NCI-H345 treated with DMSO at 0.1 percent for 48 hours (cell line): Measurements from ENCODE around the gene KCTD15.
"Not testable (repeated sequence)": the region's sequence is repeated elsewhere in the genome, so short reads cannot be mapped to it uniquely, and the experiment has no call there.

Experiments used
- DNase-seq: peaks from one replicate; lab custom pipeline; 2025; ENCODE audit not compliant: unreplicated experiment; lab: John Stamatoyannopoulos, UW

Gene KCTD15

DNA sequence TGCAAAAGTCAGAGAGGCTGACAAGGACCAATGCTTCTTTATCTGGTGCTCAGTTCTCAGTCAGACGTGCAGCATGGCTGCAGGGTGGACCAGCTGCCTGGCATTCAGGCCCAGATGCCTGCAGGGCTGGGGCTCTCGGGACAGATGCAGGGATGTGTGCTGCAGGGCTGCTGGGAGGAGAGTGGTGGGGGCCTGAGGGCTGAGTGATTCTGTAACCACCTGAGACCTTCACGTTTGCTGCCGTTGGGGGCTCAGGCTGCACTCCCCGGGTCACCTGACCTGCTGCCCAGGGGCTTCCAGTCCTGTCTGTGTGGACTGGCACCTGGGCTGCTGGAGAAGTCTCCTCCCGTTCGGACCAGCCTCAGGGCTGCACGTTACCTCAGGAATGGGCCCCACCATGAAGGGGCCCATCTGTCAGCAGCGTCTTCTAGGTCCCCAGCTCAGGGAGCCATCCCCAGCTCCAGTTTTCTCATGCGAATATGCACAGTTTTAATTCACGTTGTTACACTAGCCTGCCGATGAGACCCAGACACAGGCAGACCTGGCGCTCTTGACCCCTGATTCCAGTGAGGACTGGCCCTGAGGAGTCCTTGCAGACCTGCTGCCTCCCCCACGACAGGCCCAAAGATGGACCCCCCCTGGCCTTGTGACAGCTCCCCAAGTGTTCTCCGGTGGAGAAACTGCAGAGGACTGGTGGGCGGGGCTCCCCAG lies 16.9 kb downstream of the KCTD15 start:
- no peak for DNase-seq

DNA sequence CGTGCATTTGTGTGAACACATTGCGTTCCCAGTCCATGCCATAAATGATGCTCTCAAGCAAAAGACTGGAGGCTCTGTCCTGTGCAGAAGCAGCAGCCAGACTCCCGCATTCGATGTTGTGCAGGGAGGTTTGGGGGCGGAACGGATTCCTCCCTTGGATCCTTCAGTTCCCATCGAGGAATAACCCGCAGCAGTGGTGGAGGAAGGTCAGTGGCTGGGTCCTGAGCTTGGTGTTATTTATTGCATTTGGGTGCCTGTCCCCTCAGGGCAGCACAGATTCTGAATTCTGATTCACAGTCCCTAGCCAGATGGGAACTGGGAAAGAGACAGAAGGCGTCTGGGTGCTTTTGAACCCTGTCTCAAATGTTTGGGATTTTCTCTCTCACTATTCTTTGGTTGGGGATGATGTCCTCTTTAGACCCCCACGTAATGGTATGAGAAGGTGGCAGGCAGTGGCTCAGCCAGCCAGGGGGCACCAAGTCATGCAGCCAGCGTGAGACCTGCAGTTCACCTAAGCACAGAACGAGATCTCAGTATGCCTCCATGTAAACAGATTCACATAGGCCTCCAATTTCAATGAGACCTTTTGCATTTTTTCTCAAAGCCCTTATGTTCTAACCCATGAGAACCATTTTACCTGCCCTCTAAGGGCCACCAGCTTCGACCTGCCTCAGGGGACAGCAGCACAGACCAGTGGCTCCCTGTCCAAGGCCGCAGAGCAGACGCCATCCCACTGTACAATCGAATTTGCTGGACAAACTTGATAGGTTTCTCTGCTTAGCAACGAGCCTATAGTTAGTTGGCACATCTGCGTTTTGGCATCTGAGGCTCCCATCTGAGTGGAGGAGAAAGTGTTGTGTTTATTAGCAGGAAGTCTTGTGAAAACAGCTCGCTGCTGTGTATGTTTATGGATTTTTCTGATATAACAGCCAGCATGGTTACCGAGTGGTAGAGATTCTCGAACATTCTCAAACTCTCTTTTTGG lies 17.8 kb downstream of the KCTD15 start:
- DNase-seq = no peak

DNA sequence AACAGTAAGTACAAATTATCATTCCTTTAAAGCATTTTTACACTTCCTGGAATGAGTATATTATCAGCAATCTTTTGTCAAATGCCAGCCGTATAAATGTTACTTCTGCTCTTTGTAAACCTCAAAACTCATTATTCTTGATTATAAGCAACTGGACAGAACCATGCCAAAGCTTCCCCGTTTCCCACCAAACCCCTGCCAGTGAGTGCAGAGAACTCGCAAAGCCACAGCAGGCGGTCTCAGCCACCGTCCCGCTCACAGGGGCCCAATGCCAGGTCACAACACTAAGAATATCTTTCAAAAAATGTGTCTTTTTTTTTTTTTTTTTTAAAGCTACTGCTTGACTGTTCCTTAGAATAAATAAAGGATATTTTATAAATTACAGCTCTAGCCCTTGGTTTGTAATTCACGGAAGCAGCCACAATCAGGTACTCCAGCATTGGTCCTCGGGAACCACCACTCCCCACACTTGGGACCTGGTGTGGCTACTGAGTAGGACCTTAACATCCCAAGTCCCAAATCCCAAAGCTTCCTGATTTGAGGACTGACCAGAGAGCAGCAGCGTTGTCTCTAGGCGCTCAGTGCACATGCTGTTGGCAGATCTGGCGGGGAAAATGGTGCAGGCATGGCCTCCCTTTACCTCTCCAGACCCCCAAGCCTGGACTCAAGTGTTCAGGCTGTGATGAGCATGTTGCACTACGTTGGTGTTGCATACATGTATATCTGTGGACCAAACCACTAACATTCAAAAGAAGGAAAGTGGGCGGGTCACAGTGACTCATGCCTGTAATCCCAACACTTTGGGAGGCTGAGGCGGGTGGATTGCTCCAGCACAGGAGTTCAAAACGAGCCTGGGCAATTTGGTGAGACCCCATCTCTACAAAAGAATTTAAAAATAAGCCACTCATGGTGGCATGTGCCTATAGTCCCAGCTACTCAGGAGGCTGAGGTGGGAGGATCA lies 19.0 kb downstream of the KCTD15 start:
- DNase-seq = no peak

DNA sequence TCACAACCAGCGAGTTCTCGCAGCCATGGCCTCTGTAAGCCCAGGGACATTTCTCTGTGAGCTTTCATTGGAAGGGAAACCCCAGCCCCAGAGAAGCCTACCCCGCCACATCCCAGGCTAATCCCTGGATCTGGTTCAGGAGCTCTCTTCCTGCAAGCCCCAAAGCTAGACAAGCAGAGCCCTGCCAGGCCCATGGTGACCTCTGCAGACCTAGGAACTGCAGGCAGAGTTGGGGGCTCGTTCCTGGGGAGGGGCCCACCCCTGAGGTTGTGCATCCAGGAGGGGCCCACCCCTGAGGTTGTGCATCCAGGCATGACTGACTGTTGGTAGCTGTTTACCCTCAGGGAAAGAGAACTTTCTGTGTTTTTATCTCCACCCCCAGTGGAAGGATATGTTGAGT lies 21.7 kb downstream of the KCTD15 start:
- DNase-seq = no peak

DNA sequence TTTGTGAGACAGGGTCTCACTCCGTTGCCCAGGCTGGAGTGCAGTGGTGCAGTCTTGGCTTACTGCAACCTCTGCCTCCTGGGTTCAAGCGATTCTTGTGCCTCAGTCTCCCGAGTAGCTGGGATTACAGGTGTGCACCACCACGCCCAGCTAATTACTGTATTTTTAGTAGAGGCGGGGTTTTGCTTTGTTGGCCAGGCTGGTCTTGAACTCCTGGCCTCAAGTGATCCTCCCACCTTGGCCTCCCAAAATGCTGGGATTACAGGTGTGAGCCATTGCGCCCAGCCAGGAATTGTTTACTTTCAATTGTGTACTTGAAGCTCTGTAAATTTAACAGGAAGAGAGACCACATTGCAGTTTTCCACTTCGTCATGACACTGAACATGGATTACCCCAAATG lies 22.4 kb downstream of the KCTD15 start:
- DNase-seq = not testable (repeated sequence)

DNA sequence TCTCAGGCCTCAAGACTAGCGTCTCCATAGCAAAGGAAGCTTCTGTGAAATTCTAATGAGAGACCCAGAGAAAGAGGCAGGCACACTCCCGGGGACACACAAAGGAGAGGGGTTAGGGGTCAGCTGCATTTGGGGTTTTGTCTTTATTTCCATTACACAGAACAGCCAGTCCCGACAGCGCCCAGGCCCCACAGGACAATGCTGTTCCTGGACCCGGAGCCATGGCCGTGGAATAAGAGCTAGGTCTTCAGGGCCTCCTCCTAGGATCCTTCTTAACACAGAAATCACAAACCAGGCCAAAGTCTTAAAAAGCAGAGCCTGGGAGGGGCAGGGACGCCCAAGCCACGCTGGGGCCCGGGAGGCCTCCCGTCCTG lies 22.8 kb downstream of the KCTD15 start:
- no peak for DNase-seq

DNA sequence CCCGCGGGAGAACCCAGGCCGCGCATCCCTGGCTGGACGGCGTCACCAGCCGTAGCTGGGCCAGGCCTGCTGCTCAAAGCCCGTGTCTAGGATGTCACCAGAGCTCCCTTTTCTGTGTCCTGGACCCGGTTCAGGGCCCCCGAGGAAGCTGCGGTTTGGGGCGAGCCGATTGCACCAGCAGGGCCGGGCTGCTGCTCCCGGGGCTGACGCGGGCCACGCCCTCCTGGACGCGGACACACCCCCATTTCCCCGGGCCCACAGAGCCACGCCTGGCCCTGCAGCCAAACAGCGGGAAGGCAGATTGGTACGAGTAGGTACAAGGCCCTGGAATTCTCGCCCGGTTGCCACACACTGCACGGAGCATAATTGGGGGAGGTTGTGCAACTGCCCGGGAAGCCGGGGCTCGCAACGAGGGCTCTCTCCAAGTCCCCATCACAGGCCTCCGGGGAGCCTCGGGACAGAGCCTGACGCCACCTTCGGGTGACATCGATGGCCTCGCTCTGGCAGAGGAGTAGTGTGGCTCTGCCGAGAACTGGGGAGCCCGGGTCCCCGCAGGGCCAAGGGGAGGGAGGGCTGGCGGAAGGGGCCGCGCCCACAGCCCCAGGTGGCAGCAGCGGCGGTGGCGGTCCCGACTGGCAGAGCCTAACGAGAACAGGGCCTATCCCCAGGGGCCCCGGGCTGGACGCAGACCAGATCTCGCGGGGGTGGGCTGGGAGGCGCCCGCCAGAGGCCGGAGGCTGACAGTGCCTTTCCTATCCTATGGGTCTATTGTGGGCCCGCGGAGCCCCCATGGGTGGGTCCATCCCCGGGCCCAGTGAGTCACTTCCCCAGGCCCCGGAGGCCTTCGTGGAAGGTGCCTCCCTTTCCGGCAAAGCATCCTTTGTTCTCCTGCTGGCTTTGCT lies 23.5 kb downstream of the KCTD15 start:
- DNase-seq = no peak

DNA sequence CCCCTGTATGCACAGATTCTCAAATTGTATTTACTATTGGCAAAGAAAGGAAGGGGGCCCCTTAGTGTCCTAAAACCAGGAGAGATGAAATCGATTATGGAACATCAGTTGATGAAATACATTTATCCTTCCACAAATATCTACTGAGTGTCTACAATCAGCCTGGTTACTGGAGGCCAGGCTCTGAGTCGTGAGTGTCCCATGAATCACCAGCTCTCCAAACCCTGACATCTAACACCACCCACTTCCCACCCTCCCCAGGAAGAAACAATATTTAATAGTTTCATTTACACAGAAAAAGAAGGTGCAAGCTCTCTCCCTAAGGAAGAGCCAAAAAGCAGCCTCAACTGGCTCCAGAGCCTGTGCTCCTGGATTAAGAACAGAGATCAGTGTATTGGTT lies 25.2 kb downstream of the KCTD15 start:
- DNase-seq = no peak

DNA sequence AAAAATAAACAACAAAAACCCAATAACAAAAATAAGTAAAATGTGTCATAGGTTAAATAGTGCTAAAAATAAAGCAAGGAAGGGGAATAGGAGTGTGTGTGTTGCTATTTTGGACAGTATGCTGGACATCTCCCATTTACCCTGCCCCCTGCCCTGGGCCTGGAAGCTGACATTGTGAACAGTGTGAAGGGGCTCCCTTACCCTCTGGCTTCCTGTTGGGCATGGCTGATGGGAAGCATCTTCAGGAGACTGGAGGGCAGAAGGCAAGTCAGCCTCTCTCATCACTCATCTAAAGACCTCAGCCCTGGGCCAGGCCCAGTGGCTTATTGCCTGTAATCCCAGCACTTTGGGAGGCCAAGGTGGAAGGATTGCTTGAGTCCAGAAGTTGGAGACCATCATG lies 26.7 kb downstream of the KCTD15 start:
- no peak for DNase-seq

DNA sequence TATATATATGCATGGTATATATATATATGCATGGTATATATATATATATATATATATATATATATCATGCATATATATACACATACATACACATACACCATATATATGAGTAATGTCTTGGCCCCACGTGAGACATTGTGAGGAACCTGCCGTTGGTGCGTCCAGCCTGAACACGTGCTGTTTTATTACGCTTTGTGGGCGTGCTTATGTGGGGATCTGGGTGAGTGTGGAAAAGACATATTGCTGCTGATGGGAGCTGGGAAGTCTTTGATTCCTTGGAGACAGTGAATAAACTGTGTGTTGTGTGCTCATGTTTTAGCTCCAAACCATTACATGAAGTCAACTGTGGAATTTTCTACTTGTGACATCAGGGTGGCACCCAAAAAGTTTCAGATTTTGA lies 28.9 kb downstream of the KCTD15 start:
- DNase-seq = no peak

DNA sequence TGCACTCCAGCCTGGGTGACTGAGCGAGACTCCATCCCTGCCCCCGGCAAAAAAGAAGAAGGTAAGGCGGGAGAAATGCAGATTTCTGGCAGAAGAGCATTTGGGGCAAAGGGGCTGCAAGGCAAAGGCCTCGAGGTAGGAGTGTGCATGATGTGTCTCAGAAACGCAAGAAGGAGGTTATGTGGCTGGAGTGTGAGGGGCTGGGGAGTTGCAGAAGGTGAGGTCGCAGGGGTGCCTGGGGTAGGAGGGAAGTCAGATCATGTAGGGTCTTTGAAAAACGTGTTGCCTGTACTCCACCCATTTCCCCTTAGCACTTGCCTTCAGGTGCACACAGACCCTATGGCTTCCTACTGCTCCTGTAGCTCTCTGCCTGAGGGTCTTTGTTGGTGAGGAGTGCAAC lies 29.9 kb downstream of the KCTD15 start:
- DNase-seq = no peak

DNA sequence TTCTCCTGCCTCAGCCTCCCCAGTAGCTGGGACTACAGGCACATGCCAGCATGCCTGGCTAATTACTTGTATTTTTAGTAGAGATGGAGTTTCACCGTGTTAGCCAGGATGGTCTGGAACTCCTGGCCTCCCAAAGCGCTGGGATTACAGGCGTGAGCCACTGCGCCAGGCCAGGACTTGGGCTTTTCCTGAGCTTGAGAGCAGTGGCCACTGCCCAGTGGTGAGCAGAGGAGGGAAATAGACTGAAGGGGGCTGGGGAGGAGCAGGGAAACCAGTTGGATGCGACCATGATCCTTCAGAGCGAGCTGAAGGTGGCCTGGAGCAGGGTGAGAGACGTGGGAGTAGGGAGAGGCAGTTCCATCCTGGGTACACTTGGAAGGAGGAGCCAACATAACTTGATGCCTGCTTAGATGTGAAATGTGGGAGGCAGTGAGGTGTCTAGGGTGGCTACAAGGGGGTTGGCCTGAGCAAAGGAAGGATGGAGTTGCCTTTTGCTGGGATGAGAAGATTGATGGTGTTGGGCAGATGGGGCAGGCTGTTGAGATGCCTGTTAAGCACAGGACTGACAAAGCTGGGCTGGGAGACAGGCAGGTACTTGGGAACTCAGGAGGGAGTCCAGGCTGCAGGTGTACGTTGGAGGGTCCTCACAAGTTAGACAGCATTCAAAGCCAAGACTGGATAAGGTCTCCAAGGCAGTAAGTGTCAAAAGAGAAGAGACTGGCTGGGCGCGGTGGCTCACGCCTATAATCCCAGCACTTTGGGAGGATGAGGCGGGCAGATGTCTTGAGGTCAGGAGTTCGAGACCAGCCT lies 31.8 kb downstream of the KCTD15 start:
- DNase-seq = no peak

DNA sequence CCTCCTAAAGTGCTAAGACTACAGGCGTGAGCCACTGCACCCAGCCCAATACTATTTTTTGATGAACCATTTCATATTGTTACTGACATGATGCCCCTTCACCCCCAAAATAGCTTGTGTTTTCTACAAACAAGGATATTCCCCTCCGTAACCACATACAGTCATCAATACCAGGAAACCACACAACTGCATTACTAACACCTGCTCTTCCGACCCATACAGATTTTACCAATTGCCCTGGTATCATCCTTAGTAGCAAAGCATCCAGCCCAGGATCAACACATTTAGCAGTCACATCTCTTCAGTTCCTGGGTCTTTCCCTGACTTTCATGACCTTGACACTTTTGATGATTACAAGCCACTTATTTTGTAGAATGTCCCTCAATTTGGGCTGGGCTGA lies 33.6 kb downstream of the KCTD15 start:
- no peak for DNase-seq

DNA sequence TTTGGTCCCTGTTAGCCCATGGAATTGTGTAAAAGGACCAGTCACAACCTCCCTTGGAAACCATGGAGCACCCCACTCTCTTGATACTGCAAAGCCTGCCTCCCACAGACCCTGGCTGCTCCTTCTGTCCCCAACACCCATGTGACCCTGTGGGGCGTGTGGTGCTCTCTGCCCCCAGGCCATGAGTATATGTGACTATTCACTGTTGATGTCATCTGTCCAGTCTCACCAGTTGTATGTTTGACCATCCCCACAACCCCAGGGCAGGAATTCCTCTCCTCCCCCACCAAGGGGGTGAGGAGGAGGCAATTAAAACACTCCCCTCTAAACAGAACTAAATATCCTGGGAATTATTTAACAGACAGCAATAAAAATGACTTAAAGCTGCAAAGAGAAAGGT lies 35.2 kb downstream of the KCTD15 start:
- no peak for DNase-seq

DNA sequence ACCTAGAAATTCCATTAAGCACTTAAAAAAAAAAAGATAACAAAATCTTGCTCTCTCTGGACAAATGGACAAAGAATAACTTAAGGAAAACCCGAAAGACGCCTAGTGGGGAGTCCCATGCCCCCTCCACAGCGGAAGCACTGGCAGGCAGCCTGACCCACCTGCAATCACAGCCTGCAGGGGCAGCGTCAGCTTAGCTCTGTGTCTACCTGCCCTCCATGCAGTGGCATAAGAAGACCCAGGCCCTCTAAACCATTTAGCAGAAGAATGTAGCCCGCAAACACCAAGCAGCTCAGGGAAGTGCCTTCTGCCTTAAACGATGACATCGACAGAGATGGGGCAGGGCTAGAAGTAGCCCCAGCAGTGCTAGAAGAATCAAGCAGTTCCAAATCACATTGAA lies 36.0 kb downstream of the KCTD15 start:
- DNase-seq = no peak

DNA sequence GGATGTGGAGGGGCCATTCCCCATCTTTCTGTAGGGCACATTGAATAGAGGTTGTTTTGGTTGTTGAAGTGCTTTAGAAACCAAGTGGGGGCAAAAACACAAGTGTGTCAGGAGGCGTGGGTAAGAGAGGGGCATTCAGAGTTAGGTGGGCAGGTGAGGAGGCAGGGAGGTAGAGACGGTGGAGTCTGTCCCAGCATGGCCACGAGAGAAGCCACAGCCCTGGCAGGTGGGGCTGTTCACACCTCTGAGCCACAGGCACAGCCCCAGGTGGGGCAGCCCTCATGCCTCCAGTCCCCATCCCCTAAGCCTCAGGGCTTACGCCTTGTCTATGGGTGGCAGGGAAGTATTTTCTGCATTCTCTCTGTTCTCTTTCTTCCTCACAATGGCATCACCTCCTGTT lies 43.7 kb downstream of the KCTD15 start:
- no peak for DNase-seq

DNA sequence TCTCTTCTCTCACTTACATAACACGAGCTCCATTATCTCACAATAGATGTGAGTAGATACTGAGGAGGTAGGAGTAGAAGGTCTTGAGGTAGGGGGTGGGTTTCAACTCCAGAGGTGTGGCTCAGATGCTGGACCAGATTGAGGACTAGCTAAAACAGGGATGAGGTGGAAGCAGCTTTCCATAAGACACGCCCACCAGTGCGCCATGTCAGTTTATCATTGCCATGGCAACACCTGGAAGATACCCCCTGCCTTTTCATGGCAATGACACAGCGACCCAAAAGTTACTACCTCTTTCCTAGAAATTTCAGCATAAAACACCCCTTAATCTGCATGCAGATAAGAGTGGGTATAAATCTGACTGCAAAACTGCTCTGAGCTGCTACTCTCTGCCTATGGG lies 44.1 kb downstream of the KCTD15 start:
- no peak for DNase-seq

DNA sequence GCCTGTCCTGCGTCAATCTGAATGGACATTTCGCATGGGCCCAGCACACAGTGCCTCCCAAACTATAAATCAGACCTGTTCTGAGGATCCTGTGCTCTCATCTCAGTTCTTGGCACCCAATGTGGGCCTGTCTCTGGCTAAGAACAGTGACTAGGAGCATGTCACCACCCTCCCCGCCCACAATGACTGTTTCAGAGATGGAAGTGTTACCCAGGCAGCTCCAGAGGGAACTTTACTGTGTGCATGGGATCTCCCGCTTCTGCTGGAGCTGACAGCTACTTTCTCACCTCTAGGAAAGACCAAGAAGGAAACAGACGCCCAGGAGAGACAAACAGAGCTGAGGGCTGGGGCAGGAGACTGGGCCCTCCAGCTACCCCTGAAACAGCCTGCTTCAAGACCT lies 45.0 kb downstream of the KCTD15 start:
- no peak for DNase-seq

DNA sequence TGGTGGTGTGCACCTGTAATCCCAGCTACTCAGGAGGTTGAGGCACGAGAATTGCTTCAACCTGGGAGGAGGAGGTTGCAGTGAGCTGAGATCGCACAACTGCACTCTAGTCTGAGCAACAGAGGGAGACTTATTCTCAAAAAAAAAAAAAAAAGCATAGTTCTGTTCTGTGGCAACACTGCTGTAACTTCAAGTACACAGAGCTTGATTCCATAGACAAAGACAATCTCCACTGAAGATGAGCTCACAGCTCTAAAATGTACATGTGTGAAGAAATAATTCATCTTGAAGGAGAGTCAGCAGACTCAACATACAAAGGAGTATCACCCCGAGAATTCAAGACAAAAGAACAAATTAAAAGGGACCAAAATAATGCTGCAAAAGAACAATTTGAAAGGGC lies 47.8 kb downstream of the KCTD15 start:
- no peak for DNase-seq
